ENCODE measurements around the gene SORL1-AS1.

SORL1-AS1 gene

GRCh38 chr11:121476379-121477032, 23.7 kb upstream of the SORL1-AS1 start:
- no peak for DNase-seq (ENCODE audit: extremely low read depth in 1 of 2, low read depth in 1 of 2)

GRCh38 chr11:121474680-121475079, 21.9 kb upstream of the SORL1-AS1 start:
- DNase-seq (ENCODE audit: extremely low read depth in 1 of 2, low read depth in 1 of 2): no peak

- DNase-seq (ENCODE audit: extremely low read depth in 1 of 2, low read depth in 1 of 2): no peak
Measured at GRCh38 chr11:121473064-121473777, 20.5 kb upstream of the SORL1-AS1 start.

- DNase-seq (ENCODE audit: extremely low read depth in 1 of 2, low read depth in 1 of 2): no peak
Measured at GRCh38 chr11:121472312-121472711, 19.5 kb upstream of the SORL1-AS1 start.

- DNase-seq (ENCODE audit: extremely low read depth in 1 of 2, low read depth in 1 of 2): no peak
Measured at GRCh38 chr11:121471167-121471566, 18.4 kb upstream of the SORL1-AS1 start.

GRCh38 chr11:121469910-121470309, 17.1 kb upstream of the SORL1-AS1 start:
- DNase-seq (ENCODE audit: extremely low read depth in 1 of 2, low read depth in 1 of 2): no peak

GRCh38 chr11:121467965-121468364, 15.2 kb upstream of the SORL1-AS1 start:
- peak; percentile 56 to 67 for DNase-seq (ENCODE audit: extremely low read depth in 1 of 2, low read depth in 1 of 2)

GRCh38 chr11:121467471-121467870, 14.7 kb upstream of the SORL1-AS1 start:
- DNase-seq (ENCODE audit: extremely low read depth in 1 of 2, low read depth in 1 of 2): no peak

- DNase-seq (ENCODE audit: extremely low read depth in 1 of 2, low read depth in 1 of 2): no peak
Measured at GRCh38 chr11:121466063-121466794, 13.5 kb upstream of the SORL1-AS1 start.

GRCh38 chr11:121465709-121466062, 12.9 kb upstream of the SORL1-AS1 start:
- DNase-seq (ENCODE audit: extremely low read depth in 1 of 2, low read depth in 1 of 2): no peak

GRCh38 chr11:121464352-121464946, 11.7 kb upstream of the SORL1-AS1 start:
- peak; percentile 54 to 59 for DNase-seq (ENCODE audit: extremely low read depth in 1 of 2, low read depth in 1 of 2)

GRCh38 chr11:121463689-121464335, 11.0 kb upstream of the SORL1-AS1 start:
- DNase-seq (ENCODE audit: extremely low read depth in 1 of 2, low read depth in 1 of 2): no peak

- DNase-seq (ENCODE audit: extremely low read depth in 1 of 2, low read depth in 1 of 2): no peak
Measured at GRCh38 chr11:121461843-121462242, 9.1 kb upstream of the SORL1-AS1 start.

GRCh38 chr11:121460941-121461514, 8.3 kb upstream of the SORL1-AS1 start:
- DNase-seq (ENCODE audit: extremely low read depth in 1 of 2, low read depth in 1 of 2): no peak

GRCh38 chr11:121459413-121460017, 6.7 kb upstream of the SORL1-AS1 start:
- DNase-seq (ENCODE audit: extremely low read depth in 1 of 2, low read depth in 1 of 2): no peak

- DNase-seq (ENCODE audit: extremely low read depth in 1 of 2, low read depth in 1 of 2): no peak
Measured at GRCh38 chr11:121458551-121458950, 5.8 kb upstream of the SORL1-AS1 start.

GRCh38 chr11:121456816-121457431, 4.2 kb upstream of the SORL1-AS1 start:
- DNase-seq (ENCODE audit: extremely low read depth in 1 of 2, low read depth in 1 of 2): no peak

- no peak for DNase-seq (ENCODE audit: extremely low read depth in 1 of 2, low read depth in 1 of 2)
Measured at GRCh38 chr11:121456151-121456550, 3.4 kb upstream of the SORL1-AS1 start.

- DNase-seq (ENCODE audit: extremely low read depth in 1 of 2, low read depth in 1 of 2): no peak
Measured at GRCh38 chr11:121455115-121455514, 2.3 kb upstream of the SORL1-AS1 start.

Measured in activated CD8-positive, alpha-beta memory T cell treated with anti-CD3 and anti-CD28 coated beads for 1 hour (primary cell).